H9 (cell line): ENCODE data around the gene DNAJC30. TPM values are rescaled to one million over a fixed set of nuclear protein-coding genes. Genes with fewer than 3 reads are reported as not detected.

Source experiments
- DNase-seq: peaks from one replicate; pipeline ENCODE4 v3.0.0-alpha.2; 2017
- H2AFZ ChIP-seq: one replicate; pipeline ENCODE4 v1.6.1; 2013; ENCODE audit warnings: mild to moderate bottlenecking, low read length, control low read depth, moderate library complexity
- H2AK5ac ChIP-seq: 2 replicates; pipeline ENCODE4 v1.6.1; 2013; ENCODE audit warnings: low read length, control low read depth, mixed read lengths; ENCODE audit not compliant: insufficient read length
- H2BK120ac ChIP-seq: one replicate; pipeline ENCODE4 v1.6.1; 2013; ENCODE audit warnings: low read depth, mild to moderate bottlenecking, low read length, control low read depth, inconsistent platforms; ENCODE audit not compliant: poor library complexity, severe bottlenecking
- H2BK12ac ChIP-seq: 2 replicates; pipeline ENCODE4 v1.6.1; 2013; ENCODE audit warnings: low read length, control low read depth, mixed read lengths, low read depth; ENCODE audit not compliant: insufficient read length
- H2BK15ac ChIP-seq: 2 replicates; pipeline ENCODE4 v1.6.1; 2013; ENCODE audit warnings: low read depth, low read length, control low read depth
- H2BK20ac ChIP-seq: one replicate; pipeline ENCODE4 v1.6.1; 2013; ENCODE audit warnings: low read depth, mild to moderate bottlenecking, low read length, control low read depth, inconsistent platforms; ENCODE audit not compliant: poor library complexity, severe bottlenecking
- H2BK5ac ChIP-seq: 2 replicates; pipeline ENCODE4 v1.6.1; 2013; ENCODE audit warnings: low read length, control low read depth, mixed read lengths; ENCODE audit not compliant: insufficient read length
- H3K14ac ChIP-seq: 2 replicates; pipeline ENCODE4 v1.6.1; 2013; ENCODE audit warnings: low read length, control low read depth; ENCODE audit not compliant: insufficient read depth
- H3K18ac ChIP-seq: 2 replicates; pipeline ENCODE4 v1.6.1; 2013; ENCODE audit warnings: low read depth, mild to moderate bottlenecking, mixed read lengths, low read length, control low read depth; ENCODE audit not compliant: insufficient read length
- H3K23ac ChIP-seq: 2 replicates; pipeline ENCODE4 v1.6.1; 2013; ENCODE audit warnings: low read length, control low read depth, mixed read lengths, low read depth; ENCODE audit not compliant: insufficient read length
- H3K23me2 ChIP-seq: 2 replicates; pipeline ENCODE4 v1.6.1; 2013; ENCODE audit warnings: low read depth, mild to moderate bottlenecking, mixed read lengths, low read length, control low read depth; ENCODE audit not compliant: insufficient read length, poor library complexity, severe bottlenecking
- H3K27ac ChIP-seq: 2 replicates; pipeline ENCODE4 v1.5.1; 2013; ENCODE audit warnings: low read length, control low read depth, mixed read lengths, low read depth; ENCODE audit not compliant: insufficient read length
- H3K27me3 ChIP-seq: 2 replicates; pipeline ENCODE4 v1.6.1; 2013; ENCODE audit warnings: low read length, control low read depth, inconsistent platforms; ENCODE audit not compliant: insufficient read depth
- H3K4ac ChIP-seq: 2 replicates; pipeline ENCODE4 v1.6.1; 2013; ENCODE audit warnings: low read depth, mild to moderate bottlenecking, control low read depth, inconsistent platforms, low read length, moderate library complexity
- H3K4me1 ChIP-seq: 2 replicates; pipeline ENCODE4 v1.6.1; 2013; ENCODE audit warnings: low read length, control low read depth, inconsistent platforms; ENCODE audit not compliant: insufficient read depth
- H3K4me2 ChIP-seq: 2 replicates; pipeline ENCODE4 v1.6.1; 2013; ENCODE audit warnings: low read length, control low read depth, mixed read lengths; ENCODE audit not compliant: insufficient read length, insufficient read depth
- H3K56ac ChIP-seq: 2 replicates; pipeline ENCODE4 v1.6.1; 2013; ENCODE audit warnings: low read depth, mild to moderate bottlenecking, mixed read lengths, low read length, control low read depth; ENCODE audit not compliant: insufficient read length
- H3K79me1 ChIP-seq: 2 replicates; pipeline ENCODE4 v1.6.1; 2013; ENCODE audit warnings: low read depth, mild to moderate bottlenecking, moderate library complexity, low read length, control low read depth, inconsistent platforms; ENCODE audit not compliant: insufficient read depth, poor library complexity, severe bottlenecking
- H3K79me2 ChIP-seq: 2 replicates; pipeline ENCODE4 v1.6.1; 2013; ENCODE audit warnings: low read length, control low read depth, inconsistent platforms; ENCODE audit not compliant: insufficient read depth
- H3K9ac ChIP-seq: 2 replicates; pipeline ENCODE4 v1.6.1; 2013; ENCODE audit warnings: low read length, control low read depth, mixed read lengths; ENCODE audit not compliant: insufficient read length; ENCODE audit errors: extremely low read depth
- H3K9me3 ChIP-seq: one replicate; pipeline ENCODE4 v1.6.1; 2013; ENCODE audit warnings: low read depth, low read length, inconsistent platforms; ENCODE audit not compliant: control insufficient read depth
- H3T11ph ChIP-seq: one replicate; pipeline ENCODE4 v1.6.1; 2013; ENCODE audit warnings: mild to moderate bottlenecking, low read length, control low read depth, inconsistent platforms
- H4K20me1 ChIP-seq: one replicate; pipeline ENCODE4 v1.6.1; 2013; ENCODE audit not compliant: control insufficient read depth, insufficient read length, insufficient read depth
- H4K5ac ChIP-seq: 2 replicates; pipeline ENCODE4 v1.6.1; 2013; ENCODE audit warnings: low read depth, mild to moderate bottlenecking, mixed read lengths, low read length, control low read depth; ENCODE audit not compliant: insufficient read length
- H4K8ac ChIP-seq: replicated peaks from 2 replicates; pipeline ENCODE4 v1.6.1; 2013; ENCODE audit warnings: low read length, control low read depth, mixed read lengths, low read depth; ENCODE audit not compliant: insufficient read length
- H4K91ac ChIP-seq: 2 replicates; pipeline ENCODE4 v1.6.1; 2013; ENCODE audit warnings: low read depth, mild to moderate bottlenecking, moderate library complexity, mixed read lengths, low read length, control low read depth; ENCODE audit not compliant: insufficient read length
- H3K27ac Mint-ChIP-seq, 3 experiments: 2 replicates in 2 of 3; 3 replicates in 1 of 3; pipeline ENCODE4 v1.8.0; 2020 to 2021; ENCODE audit warnings: mixed read lengths in 3 of 3, mild to moderate bottlenecking in 1 of 3, moderate library complexity in 1 of 3
- H3K27me3 Mint-ChIP-seq: 2 replicates; pipeline ENCODE4 v1.8.0; 2021; ENCODE audit warnings: low read depth, mild to moderate bottlenecking, moderate library complexity, mixed read lengths
- H3K36me3 Mint-ChIP-seq, 3 experiments: 2 replicates in 2 of 3; 3 replicates in 1 of 3; pipeline ENCODE4 v1.8.0; 2020 to 2021; ENCODE audit warnings: low read depth in 3 of 3, mixed read lengths in 3 of 3; ENCODE audit not compliant: insufficient read depth in 1 of 3
- H3K4me1 Mint-ChIP-seq, 2 experiments: 2 replicates each; pipeline ENCODE4 v1.8.0; 2020; ENCODE audit warnings: mixed read lengths in 2 of 2
- H3K4me3 Mint-ChIP-seq, 2 experiments: 2 replicates in 1 of 2; 3 replicates in 1 of 2; pipeline ENCODE4 v1.8.0; 2020 to 2021; ENCODE audit warnings: mild to moderate bottlenecking in 2 of 2, mixed read lengths in 2 of 2, moderate library complexity in 1 of 2
- H3K9me3 Mint-ChIP-seq, 2 experiments: 2 replicates in 1 of 2; 3 replicates in 1 of 2; pipeline ENCODE4 v1.8.0; 2020; ENCODE audit warnings: mild to moderate bottlenecking in 2 of 2, mixed read lengths in 2 of 2, moderate library complexity in 1 of 2
- WGBS: extraction: QIAGEN DNeasy Blood & Tissue Kit; methylation state at CpG from one replicate; pipeline ENCODE4 v1.1.7; 2013; ENCODE audit warnings: missing lambda C conversion rate, low lambda C conversion rate, mixed read lengths; ENCODE audit not compliant: insufficient read length; ENCODE audit errors: extremely low coverage; 5-methylcytosine and 5-hydroxymethylcytosine counted together
- total RNA-seq: library from RNA; stranded (reverse); gene quantifications from 2 replicates; pipeline ENCODE4 v1.2.1, GENCODE V29; 2021
- TF ChIP-seq, protein P1 (sequence below): fragments of 200-600 bp; sonication (generic); conservative IDR thresholded peaks from 3 replicates; pipeline ENCODE4 v1.8.0; 2021; ENCODE audit warnings: antibody characterized with exemption, mild to moderate bottlenecking

The DNAJC30 gene
- total RNA-seq, 1 experiment from 2014 or later = 8.1 TPM

DNA sequence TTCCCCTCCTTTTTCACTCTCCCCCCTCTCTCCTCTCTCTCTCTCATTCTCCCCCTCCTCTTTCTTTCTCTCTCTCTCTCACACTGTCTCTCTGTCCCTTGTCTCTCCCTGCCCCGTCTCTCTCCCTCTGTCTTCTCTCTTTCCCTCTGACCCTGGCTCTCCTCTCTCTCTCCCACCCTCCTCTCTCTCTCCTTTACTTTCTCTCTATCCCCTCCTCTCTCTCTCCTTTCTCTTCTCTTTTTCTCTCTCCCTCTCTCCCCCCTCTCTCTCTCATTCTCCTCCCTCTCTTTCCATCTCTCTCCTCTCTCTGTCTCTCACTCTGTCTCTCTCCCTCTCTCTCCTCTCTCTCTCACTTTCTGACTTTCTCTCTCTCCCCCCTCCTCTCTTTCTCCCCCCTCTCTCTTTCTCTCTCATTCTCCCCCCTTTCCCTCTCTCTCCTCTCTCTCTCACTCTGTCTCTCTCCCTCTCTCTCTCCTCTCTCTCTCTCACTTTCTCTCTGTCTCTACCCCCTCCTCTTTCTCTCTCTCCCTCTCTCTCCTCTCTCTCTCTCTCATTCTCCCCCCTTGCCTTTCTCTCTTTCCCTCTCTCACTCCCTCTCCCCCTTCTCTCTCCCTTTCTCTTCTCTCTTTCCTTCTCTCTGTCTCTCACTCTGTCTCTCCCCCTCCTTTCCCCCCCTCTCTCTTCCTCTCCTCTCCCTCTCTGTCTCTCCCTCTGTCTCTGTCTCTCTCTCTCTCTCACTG lies 34.5 kb downstream of the DNAJC30 start:
- H3K79me1 ChIP-seq = no peaks in the 10 kb centered on the region
- H4K8ac ChIP-seq = no peak overlapping the region
- H3K4ac ChIP-seq = no peak overlapping the region
- DNase-seq = no peak
- H3K9ac ChIP-seq = no peak overlapping the region
- no peak overlapping the region for H2BK20ac ChIP-seq
- H2AK5ac ChIP-seq = no peak overlapping the region
- peaks cover 8% of the 10 kb centered on the region for H3K23me2 ChIP-seq
- H4K5ac ChIP-seq = no peak overlapping the region
- H3K23ac ChIP-seq = no peak overlapping the region
- Mint-ChIP-seq H3K27ac (no peak overlapping the region), H3K27me3 (peaks cover 86% of the 10 kb centered on the region), H3K36me3 (peaks cover 0 to 1% (median 0%) of the 10 kb centered on the region in 3 experiments; a peak in 2 of 7 replicates), H3K4me1 (peaks cover 9 to 32% of the 10 kb centered on the region in 2 experiments), H3K9me3 (no peaks in the 10 kb centered on the region; a peak in 2 of 5 replicates), H3K4me3 (peak overlapping the region; percentile 58 to 85)
- H3K14ac ChIP-seq = no peak overlapping the region
- no peak overlapping the region for H3T11ph ChIP-seq
- no peak overlapping the region for H2AFZ ChIP-seq
- H2BK15ac ChIP-seq = no peak overlapping the region
- WGBS = no CpG with 5 or more reads among the region's 1 CpG
- no peak overlapping the region for H3K27ac ChIP-seq
- no peak overlapping the region for H3K56ac ChIP-seq
- no peak overlapping the region for H3K18ac ChIP-seq
- no peak overlapping the region for H4K91ac ChIP-seq
- no peak overlapping the region for H2BK12ac ChIP-seq
- H3K4me1 ChIP-seq = 0 out of 2 replicates have a peak, but pooled peaks cover 3% of the 10 kb centered on the region
- H3K9me3 ChIP-seq = no peaks in the 10 kb centered on the region
- peaks cover 4% of the 10 kb centered on the region; the same call in 1 of the 2 replicates for H3K27me3 ChIP-seq
- no peaks in the 10 kb centered on the region for H3K79me2 ChIP-seq
- no peaks in the 10 kb centered on the region for H4K20me1 ChIP-seq
- H2BK120ac ChIP-seq = no peak overlapping the region
- no peak overlapping the region for H2BK5ac ChIP-seq
- TF ChIP-seq, protein P1, sequence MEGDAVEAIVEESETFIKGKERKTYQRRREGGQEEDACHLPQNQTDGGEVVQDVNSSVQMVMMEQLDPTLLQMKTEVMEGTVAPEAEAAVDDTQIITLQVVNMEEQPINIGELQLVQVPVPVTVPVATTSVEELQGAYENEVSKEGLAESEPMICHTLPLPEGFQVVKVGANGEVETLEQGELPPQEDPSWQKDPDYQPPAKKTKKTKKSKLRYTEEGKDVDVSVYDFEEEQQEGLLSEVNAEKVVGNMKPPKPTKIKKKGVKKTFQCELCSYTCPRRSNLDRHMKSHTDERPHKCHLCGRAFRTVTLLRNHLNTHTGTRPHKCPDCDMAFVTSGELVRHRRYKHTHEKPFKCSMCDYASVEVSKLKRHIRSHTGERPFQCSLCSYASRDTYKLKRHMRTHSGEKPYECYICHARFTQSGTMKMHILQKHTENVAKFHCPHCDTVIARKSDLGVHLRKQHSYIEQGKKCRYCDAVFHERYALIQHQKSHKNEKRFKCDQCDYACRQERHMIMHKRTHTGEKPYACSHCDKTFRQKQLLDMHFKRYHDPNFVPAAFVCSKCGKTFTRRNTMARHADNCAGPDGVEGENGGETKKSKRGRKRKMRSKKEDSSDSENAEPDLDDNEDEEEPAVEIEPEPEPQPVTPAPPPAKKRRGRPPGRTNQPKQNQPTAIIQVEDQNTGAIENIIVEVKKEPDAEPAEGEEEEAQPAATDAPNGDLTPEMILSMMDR = no peak
- H3K4me2 ChIP-seq = peak overlapping the region; percentile 65
